Measurements from ENCODE around the gene SLC1A3.

DNA sequence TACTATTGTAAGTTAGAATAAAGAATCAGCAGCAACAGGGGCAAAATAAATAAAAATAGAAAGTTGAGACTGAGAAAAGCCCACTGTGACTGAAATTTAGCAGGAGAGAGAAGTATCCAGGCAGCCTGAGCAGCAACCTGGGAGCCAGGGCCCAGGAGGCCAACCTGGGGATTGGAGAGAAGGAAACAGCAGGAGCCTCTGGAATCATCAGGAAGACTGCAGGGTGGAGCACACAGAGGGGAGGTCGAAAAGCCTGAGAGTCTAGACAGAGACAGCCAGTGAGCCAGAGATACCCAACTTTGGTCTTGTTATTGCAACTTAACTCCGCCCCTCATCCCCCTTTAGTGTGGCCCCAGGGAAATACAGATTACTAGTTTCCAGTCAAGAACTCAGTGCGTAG is 98.6 kb downstream of the SLC1A3 start:
- TF ChIP-seq, protein P1, sequence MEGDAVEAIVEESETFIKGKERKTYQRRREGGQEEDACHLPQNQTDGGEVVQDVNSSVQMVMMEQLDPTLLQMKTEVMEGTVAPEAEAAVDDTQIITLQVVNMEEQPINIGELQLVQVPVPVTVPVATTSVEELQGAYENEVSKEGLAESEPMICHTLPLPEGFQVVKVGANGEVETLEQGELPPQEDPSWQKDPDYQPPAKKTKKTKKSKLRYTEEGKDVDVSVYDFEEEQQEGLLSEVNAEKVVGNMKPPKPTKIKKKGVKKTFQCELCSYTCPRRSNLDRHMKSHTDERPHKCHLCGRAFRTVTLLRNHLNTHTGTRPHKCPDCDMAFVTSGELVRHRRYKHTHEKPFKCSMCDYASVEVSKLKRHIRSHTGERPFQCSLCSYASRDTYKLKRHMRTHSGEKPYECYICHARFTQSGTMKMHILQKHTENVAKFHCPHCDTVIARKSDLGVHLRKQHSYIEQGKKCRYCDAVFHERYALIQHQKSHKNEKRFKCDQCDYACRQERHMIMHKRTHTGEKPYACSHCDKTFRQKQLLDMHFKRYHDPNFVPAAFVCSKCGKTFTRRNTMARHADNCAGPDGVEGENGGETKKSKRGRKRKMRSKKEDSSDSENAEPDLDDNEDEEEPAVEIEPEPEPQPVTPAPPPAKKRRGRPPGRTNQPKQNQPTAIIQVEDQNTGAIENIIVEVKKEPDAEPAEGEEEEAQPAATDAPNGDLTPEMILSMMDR (IDR thresholded peaks at IDR 0.05), result no peak
- no peak for TF ChIP-seq POLR2A (IDR thresholded peaks at IDR 0.05)

All from thyroid gland (tissue), 4 donors.